GM12865 (cell line): Measurements from ENCODE around the gene EHBP1.

Experiments
- DNase-seq: peaks from one replicate; pipeline ENCODE4 v3.0.0; 2010; ENCODE audit warnings: low read depth
- H3K4me3 ChIP-seq: 2 replicates; pipeline ENCODE4 v1.5.1; 2011; ENCODE audit warnings: mild to moderate bottlenecking, low read depth, low read length, control low read depth
- TF ChIP-seq, protein P1 (sequence below): IDR thresholded peaks from 2 replicates; pipeline ENCODE4 v1.5.1; 2011; ENCODE audit warnings: low read length, control low read depth, low read depth, inconsistent platforms; ENCODE audit not compliant: insufficient read depth; ENCODE audit errors: missing control alignments

EHBP1 gene

DNA sequence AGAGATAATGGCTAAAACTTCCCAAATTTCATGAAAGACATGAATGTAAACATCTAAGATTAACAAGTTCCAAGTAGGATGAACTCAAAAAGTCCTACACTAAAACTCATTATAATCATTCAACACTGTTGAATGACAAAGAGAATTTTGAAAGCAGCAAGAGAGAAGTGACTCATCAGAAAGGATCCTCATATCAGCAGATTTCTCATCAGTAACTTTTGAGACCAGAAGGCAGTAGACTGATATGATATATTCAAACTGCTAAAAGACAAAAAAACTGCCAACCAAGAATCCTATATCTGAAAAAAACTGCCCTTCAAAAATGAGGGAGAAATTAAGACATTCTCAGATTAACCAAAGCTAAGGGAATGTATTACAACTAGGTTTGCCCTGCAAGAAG lies 214.6 kb downstream of the EHBP1 start:
- no peak overlapping the region for H3K4me3 ChIP-seq
- TF ChIP-seq, protein P1, sequence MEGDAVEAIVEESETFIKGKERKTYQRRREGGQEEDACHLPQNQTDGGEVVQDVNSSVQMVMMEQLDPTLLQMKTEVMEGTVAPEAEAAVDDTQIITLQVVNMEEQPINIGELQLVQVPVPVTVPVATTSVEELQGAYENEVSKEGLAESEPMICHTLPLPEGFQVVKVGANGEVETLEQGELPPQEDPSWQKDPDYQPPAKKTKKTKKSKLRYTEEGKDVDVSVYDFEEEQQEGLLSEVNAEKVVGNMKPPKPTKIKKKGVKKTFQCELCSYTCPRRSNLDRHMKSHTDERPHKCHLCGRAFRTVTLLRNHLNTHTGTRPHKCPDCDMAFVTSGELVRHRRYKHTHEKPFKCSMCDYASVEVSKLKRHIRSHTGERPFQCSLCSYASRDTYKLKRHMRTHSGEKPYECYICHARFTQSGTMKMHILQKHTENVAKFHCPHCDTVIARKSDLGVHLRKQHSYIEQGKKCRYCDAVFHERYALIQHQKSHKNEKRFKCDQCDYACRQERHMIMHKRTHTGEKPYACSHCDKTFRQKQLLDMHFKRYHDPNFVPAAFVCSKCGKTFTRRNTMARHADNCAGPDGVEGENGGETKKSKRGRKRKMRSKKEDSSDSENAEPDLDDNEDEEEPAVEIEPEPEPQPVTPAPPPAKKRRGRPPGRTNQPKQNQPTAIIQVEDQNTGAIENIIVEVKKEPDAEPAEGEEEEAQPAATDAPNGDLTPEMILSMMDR = no peak
- DNase-seq = no peak

DNA sequence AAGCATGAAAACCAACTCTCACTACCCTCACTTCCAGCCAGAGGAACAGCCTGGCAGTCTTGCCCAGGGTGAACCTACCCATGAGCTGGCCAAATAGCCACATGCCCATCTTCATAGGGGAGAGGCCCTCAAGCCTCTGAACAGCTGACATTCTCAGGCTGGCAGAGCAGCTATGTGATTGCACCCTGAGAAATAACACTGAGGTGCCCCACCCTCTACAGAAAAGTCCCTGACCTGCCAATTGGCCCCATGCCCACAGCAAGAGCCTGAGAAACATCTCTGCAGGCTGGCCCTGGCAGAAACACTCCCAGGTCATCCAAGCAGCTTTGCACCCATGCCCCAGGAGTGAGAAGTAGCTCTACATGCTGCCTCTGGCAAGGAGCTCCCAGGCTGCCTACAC lies 217.7 kb downstream of the EHBP1 start:
- no peak for DNase-seq
- TF ChIP-seq, protein P1 = no peak
- H3K4me3 ChIP-seq = no peak overlapping the region

DNA sequence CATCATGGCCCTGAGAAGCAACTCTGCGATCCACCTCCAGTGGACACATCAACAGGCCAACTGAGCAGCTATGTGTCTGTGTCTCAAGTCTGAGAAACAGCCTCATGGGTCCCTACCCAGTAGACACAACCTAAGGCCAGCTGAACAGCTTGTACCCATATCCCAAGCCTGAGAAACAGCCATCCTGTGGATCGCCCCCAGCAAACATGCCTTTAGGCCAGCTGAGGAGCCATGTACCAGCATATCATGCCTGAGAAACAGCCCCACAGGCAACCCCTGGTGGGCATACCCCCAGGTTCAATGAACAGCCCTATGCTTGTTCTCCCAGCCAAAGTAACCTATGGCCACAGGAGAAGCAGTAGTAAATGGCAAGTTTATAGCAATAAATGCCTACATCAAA lies 218.4 kb downstream of the EHBP1 start:
- DNase-seq = no peak
- TF ChIP-seq, protein P1 = no peak

DNA sequence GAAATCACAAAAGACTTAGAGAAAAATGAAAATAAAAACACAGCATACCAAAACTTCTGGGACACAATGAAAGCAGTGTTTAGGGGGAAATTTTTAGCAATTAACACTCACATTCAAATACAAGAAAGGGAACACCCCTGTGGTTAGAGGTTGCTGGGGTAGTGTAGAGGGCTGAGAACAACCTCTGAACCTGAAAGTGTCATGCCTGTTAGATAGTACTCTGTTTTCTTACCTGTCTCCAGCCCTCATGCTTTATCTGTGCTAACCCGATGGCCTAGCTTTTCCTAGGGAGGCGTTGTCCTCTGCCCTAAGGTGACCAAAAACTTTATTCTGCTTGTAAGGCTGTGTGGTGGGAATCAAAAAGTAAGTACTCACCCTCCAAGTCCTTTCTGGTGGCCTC lies 222.5 kb downstream of the EHBP1 start:
- TF ChIP-seq, protein P1 = no peak
- no peak overlapping the region for H3K4me3 ChIP-seq
- peak; percentile 5 for DNase-seq

More for the DNA sequence above, 218.4 kb downstream of the EHBP1 start:
- no peak overlapping the region for H3K4me3 ChIP-seq

DNA sequence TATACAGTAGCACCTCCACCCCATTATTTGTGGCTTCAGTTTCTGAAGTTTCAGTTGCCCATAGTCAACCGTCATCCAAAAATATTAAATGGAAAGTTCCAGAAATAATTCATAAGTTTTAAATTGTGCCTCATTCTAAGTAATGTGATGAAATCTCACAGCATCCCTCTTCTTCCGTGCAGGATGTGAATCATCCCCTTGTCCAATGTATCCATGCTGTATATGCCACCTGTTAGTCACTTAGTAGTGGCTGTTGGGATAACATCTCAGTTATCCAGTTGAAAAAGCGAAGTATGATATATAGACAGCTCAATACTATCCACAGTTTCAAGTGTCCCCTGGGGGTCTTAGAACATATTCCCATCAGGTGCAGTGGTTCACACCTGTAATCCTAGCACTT lies 226.0 kb downstream of the EHBP1 start:
- TF ChIP-seq, protein P1 = no peak
- no peak overlapping the region for H3K4me3 ChIP-seq
- DNase-seq = no peak

DNA sequence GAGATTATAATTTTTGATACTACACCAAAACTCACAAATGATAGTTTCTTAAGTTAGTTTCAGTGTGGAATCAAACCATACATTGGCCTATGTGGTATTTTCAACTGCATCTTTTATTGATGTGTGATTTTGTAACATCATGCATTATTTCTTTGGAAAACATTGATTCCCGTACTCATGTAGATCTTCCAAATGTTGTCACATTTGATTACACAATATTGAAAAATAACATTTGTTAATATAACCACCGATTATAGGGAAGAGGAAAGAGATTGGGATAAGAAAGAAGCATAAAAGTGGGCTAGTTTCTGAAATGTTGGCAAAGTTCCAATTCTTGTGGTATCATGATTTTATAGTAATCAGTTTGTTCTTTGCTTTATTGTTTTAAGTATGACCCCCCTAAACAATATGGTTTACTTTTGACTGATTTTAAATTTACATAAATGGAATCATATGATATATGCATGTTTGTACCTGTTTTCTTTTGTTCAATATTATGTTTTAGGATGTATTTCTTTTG lies 227.9 kb downstream of the EHBP1 start:
- TF ChIP-seq, protein P1 = no peak
- no peak for DNase-seq
- no peak overlapping the region for H3K4me3 ChIP-seq

DNA sequence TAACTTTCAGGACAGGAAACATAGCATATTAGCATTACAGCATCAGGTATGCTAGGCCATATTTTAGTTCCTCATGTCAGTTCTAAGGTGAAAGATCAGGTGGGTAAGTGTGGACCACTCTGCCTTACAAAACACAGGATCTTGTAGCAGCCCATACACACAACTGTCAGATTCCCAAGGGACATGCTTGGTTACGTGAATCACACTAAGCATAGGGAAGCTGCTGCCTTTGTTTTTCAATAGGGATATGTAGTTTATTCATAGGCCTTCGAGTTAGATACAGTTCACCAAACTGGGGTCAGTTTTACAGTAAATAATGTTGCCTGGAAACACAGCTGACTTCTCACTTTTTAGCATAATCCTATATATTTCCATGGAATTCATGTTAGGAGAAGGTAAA lies 229.0 kb downstream of the EHBP1 start:
- DNase-seq = no peak
- TF ChIP-seq, protein P1 = no peak
- H3K4me3 ChIP-seq = no peak overlapping the region
